ENCODE measurements around the gene METTL6. TPM values are rescaled to one million over a fixed set of nuclear protein-coding genes. Genes with fewer than 3 reads are reported as not detected.
A peak's percentile ranks its signal among the peaks of the same experiment; 100 is the strongest.
"Not testable (repeated sequence)": the region's sequence is repeated elsewhere in the genome, so short reads cannot be mapped to it uniquely, and the experiment has no call there.

The METTL6 gene
- total RNA-seq, 8 experiments from 2014 or later: 25.0 to 41.6 (median 25.5) TPM

DNA sequence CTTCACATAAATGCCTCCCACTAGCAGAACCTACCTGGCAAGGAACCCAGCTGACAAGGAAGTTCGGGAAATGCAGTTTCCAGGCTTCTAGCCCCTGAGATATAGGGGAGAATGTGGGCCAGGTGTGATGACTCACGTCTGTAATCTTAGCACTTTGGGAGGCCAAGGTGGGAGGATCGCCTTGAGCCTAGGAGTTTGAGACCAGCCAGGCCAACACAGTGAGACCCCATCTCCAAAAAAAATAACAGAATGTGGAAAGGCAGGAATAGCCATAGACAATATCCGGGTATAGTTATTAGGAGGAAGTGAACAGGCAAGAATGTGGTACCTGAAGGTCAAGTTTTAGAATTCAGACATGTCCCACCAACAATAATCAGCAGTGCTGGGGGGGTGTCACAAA is 54.4 kb downstream of the METTL6 start:
- Histone ChIP-seq H3K4me3 (no peak overlapping the region), H3K27ac (no peak overlapping the region), H3K4me1 (replicated peaks in 1 of 2) (no peaks in the 10 kb centered on the region)
- in situ Hi-C loops (cut with MboI; ENCODE audit: low pct_unique_long_range_greater_than_20kb in 2 of 9, low sequenced_read_pairs in 9 of 9, unreplicated experiment in 9 of 9): no loop called here
- WGBS, 10 experiments: 75 to 100% (median 95%) methylated on average over 1 to 2 of the region's 4 CpGs; no CpG with 5 or more reads in 6 of the 10 experiments
- no peak for ATAC-seq (replicated peaks in 6 of 8)

DNA sequence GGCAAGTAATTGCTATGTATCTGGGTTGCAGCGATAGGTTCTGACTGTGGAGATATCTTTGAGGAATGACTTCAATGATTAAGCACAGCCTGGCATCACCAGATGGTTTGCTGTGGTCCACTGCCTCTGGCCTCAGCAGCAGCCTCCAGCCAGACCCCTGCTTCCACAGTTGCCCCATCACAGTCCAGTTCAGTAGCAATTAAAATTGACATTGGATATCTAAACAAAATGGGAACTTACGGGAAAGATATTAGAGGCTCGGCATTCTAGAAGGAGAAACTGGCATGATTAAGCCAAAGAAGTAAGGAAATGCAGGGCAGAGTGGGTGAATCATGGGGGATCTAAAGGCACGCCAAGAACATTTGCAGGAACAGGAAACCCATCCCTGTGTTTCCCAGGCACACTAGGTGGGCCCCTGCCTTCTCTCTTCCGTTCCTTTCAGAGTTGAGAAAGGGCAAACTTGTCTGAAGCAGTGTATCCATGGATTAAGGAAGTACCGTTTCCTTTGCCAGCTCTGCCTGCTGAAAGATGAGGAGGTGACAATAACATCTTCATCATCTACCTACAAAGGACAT is 58.7 kb downstream of the METTL6 start:
- H3K27ac ChIP-seq: no peak overlapping the region
- ATAC-seq (replicated peaks in 6 of 8): peak in 2 of 8 experiments; percentile 77 to 90
- no peak overlapping the region for H3K4me3 ChIP-seq
- no peaks in the 10 kb centered on the region for H3K4me1 ChIP-seq (replicated peaks in 1 of 2)
- in situ Hi-C loops (cut with MboI; ENCODE audit: low pct_unique_long_range_greater_than_20kb in 2 of 9, low sequenced_read_pairs in 9 of 9, unreplicated experiment in 9 of 9): no loop called here
- 0 to 100% (median 84%) methylated on average over 1 to 6 of the region's 6 CpGs; no CpG with 5 or more reads in 1 of the 10 experiments for WGBS, 10 experiments

DNA sequence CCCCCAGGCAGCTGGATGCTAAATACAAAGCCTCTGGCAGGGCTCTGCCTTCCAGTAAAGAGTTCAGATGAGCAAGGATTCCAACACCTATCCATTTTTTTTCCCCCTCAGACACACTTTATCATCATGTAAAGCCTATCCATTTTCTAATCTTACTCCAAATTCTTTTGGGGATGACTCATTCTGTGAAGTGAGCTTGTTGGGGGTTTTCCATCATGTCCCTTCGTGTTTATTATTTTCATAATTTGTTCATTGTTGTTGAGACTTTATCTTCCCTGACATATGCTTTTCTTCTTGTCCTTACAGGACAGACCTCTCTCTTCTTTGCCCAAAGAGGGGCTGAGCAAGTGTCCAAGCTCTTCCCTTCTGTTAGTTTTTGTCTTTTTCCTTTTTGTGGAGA is 60.3 kb downstream of the METTL6 start:
- in situ Hi-C loops (cut with MboI; ENCODE audit: low pct_unique_long_range_greater_than_20kb in 2 of 9, low sequenced_read_pairs in 9 of 9, unreplicated experiment in 9 of 9): no loop called here
- no peak overlapping the region for H3K4me3 ChIP-seq
- peak in 1 of 8 experiments; percentile 27 for ATAC-seq (replicated peaks in 6 of 8)
- H3K27ac ChIP-seq: no peak overlapping the region
- no peaks in the 10 kb centered on the region for H3K4me1 ChIP-seq (replicated peaks in 1 of 2)
- 0 to 71% (median 57%) methylated on average over 1 of the region's 1 CpG; no CpG with 5 or more reads in 1 of the 10 experiments for WGBS, 10 experiments

DNA sequence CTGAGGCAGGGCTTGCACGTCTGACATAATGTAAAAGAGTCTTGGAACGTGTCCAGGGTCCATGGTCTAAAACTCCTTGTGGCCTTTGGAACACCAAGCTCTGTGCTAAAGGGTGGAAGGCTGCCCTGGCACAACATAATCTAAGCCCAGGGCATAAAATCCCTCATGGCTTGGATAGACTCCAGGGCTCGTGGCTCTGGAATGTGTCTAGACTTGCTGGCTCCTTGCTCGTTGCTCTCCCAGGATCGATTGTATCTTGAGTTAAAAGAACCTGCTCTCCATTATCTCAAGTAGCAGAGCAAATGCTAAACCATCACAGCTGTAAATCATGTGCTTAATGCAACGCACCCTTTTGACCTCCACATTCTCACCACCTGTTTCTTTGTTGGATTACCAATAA is 63.3 kb downstream of the METTL6 start:
- H3K27ac ChIP-seq; H3K4me3 ChIP-seq; in situ Hi-C loops (cut with MboI; ENCODE audit: low pct_unique_long_range_greater_than_20kb in 2 of 9, low sequenced_read_pairs in 9 of 9, unreplicated experiment in 9 of 9); H3K4me1 ChIP-seq (replicated peaks in 1 of 2); ATAC-seq (replicated peaks in 6 of 8): not testable (repeated sequence)
- WGBS, 10 experiments: 0 to 80% (median 50%) methylated on average over 1 to 3 of the region's 6 CpGs; no CpG with 5 or more reads in 6 of the 10 experiments

DNA sequence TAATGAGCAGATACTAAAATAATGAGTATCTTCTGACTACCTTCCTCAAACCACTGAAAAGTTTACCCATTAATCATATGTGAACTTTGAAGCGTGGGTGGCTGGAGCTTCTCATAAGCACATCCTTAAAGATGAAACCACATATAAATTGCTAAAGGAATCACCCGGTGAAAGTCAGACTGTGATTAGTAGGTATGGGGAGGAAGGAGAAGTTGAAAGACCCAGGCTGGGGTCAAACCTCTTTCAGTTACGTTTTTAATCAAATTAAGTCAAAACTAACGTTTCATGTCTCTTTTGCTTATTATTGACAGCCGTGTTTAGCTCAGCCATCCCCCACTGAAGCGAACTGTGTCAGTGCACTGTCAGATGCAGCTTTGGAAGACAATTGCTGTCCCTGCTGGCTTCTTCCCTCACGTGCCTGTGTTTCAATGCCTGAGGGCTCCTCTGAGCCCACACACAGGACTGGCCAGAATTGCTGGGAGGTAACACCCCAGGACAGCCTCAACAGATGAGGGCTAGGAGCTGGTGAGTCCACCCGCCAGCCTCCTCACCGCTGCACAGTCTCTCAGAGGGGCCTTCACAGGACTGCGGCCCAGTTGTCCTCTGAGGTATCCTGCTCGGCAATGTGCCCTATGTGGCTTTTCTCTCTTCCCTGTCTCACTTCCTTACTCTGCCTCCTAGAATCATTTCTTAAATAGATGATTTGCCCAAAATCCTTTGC is 65.7 kb downstream of the METTL6 start:
- no peak overlapping the region for H3K4me3 ChIP-seq
- WGBS, 10 experiments: 0 to 80% (median 42%) methylated on average over 1 to 10 of the region's 11 CpGs; no CpG with 5 or more reads in 2 of the 10 experiments
- H3K27ac ChIP-seq: no peak overlapping the region
- H3K4me1 ChIP-seq (replicated peaks in 1 of 2): no peaks in the 10 kb centered on the region
- ATAC-seq (replicated peaks in 6 of 8): peak; percentile 56 to 80 (median 76)
- in situ Hi-C loops (cut with MboI; ENCODE audit: low pct_unique_long_range_greater_than_20kb in 2 of 9, low sequenced_read_pairs in 9 of 9, unreplicated experiment in 9 of 9): no loop called here

DNA sequence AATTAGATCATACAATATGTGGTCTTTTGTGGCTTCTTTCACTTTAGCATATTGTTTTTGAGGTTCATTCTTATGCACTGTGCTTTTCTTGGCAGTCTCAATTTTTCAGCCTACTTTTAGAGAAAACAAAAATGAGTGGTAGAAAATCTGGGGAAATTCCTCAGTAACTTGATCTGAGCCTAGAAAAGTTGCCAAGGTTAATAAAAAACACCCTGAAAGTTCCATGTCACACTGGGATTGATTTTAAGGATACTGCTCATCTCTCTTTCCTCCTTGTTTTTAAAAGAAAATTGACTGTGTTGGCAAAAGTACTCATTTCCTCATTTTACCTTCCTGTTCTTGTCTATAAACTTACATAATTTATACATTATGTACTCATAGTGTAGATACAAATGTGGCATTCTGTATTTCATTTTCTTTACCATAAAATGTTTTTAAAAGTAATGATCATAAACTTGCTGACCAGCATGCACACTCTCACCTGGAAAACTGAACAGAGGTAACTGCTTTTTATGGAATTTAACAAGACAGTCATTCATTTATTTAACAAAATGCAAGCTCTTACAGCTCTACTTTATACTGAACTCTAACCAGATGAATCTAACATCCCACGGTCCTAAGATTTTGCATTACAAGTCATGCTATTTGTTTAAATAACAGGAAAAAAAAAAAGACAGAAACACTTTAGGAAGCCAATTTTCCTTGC is 66.4 kb downstream of the METTL6 start:
- no peak for ATAC-seq (replicated peaks in 6 of 8)
- Histone ChIP-seq H3K27ac (no peak overlapping the region), H3K4me3 (no peak overlapping the region), H3K4me1 (replicated peaks in 1 of 2) (no peaks in the 10 kb centered on the region)
- WGBS, 10 experiments: 0 to 67% (median 24%) methylated on average over 1 of the region's 1 CpG; no CpG with 5 or more reads in 2 of the 10 experiments
- in situ Hi-C loops (cut with MboI; ENCODE audit: low pct_unique_long_range_greater_than_20kb in 2 of 9, low sequenced_read_pairs in 9 of 9, unreplicated experiment in 9 of 9): no loop called here

Other genes starting within 250 kb of the METTL6 start
- gene CAPN7, start 221.3 kb downstream of the METTL6 start, total RNA-seq: 10 to 100 TPM; 23.4 to 44.3 (median 32.6) TPM
- gene SH3BP5, start 95.0 kb downstream of the METTL6 start, total RNA-seq: 100 to 1,000 TPM in 1 of 8 experiments, 10 to 100 TPM in 7; 14.3 to 140 (median 38.9) TPM
- gene EAF1, start 54 bp upstream of the METTL6 start, total RNA-seq: 10 to 100 TPM; 16.8 to 34.4 (median 26.7) TPM
- 10 to 100 TPM in 1 of 8 experiments, 1 to 10 TPM in 7; 1.7 to 10.1 (median 3.1) TPM for gene COLQ, start 94.2 kb upstream of the METTL6 start, total RNA-seq
- gene HACL1, start 174.0 kb upstream of the METTL6 start, total RNA-seq: 10 to 100 TPM; 17.0 to 34.7 (median 23.7) TPM
- 10 to 100 TPM in 3 of 8 experiments, 1 to 10 TPM in 5; 4.3 to 17.7 (median 8.0) TPM for gene BTD, start 174.2 kb upstream of the METTL6 start, total RNA-seq